ENCODE measurements around the gene PCDHGA1.

GRCh38 chr5:141512911-141513626, 182.8 kb downstream of the PCDHGA1 start:
- no peak for TF ChIP-seq CTCF (IDR thresholded peaks at IDR 0.05)
- no peak for TF ChIP-seq EZH2 (IDR thresholded peaks at IDR 0.05; ENCODE audit: borderline replicate concordance, insufficient read depth, low read depth, low read length, poor library complexity, severe bottlenecking)
